Measurements from ENCODE around the gene PLCB2.

Gene PLCB2

GRCh38 chr15:40338921-40339620, 31.3 kb upstream of the PLCB2 start:
- no peak overlapping the region for H3K4me3 ChIP-seq (ENCODE audit: low read depth, low read length)
- no peak for DNase-seq (ENCODE audit: low read depth)
- TF ChIP-seq CTCF (IDR thresholded peaks at IDR 0.05; ENCODE audit: low read depth, low read length) (no peak), MYC (IDR thresholded peaks at IDR 0.05; ENCODE audit: low read depth, low read length) (no peak), POLR2A (IDR thresholded peaks at IDR 0.05; ENCODE audit: extremely low read depth, insufficient read length) (no peak), MAX (IDR thresholded peaks at IDR 0.05; ENCODE audit: low read depth, low read length) (no peak)

GRCh38 chr15:40338041-40338657, 30.4 kb upstream of the PLCB2 start:
- DNase-seq (ENCODE audit: low read depth), result peak; percentile 88
- no peak overlapping the region for H3K4me3 ChIP-seq (ENCODE audit: low read depth, low read length)
- TF ChIP-seq MYC (IDR thresholded peaks at IDR 0.05; ENCODE audit: low read depth, low read length) (peak; percentile 62), POLR2A (IDR thresholded peaks at IDR 0.05; ENCODE audit: extremely low read depth, insufficient read length) (no peak), MAX (IDR thresholded peaks at IDR 0.05; ENCODE audit: low read depth, low read length) (peak; percentile 64; the same call in 1 of the 2 replicates), CTCF (IDR thresholded peaks at IDR 0.05; ENCODE audit: low read depth, low read length) (peak; percentile 91)

GRCh38 chr15:40337597-40337996, 29.9 kb upstream of the PLCB2 start:
- H3K4me3 ChIP-seq (ENCODE audit: low read depth, low read length), result no peak overlapping the region
- TF ChIP-seq CTCF (IDR thresholded peaks at IDR 0.05; ENCODE audit: low read depth, low read length) (no peak), POLR2A (IDR thresholded peaks at IDR 0.05; ENCODE audit: extremely low read depth, insufficient read length) (no peak), MAX (IDR thresholded peaks at IDR 0.05; ENCODE audit: low read depth, low read length) (no peak), MYC (IDR thresholded peaks at IDR 0.05; ENCODE audit: low read depth, low read length) (no peak)
- DNase-seq (ENCODE audit: low read depth), result no peak

- no peak overlapping the region for H3K4me3 ChIP-seq (ENCODE audit: low read depth, low read length)
- DNase-seq (ENCODE audit: low read depth), result peak; percentile 60
Measured at GRCh38 chr15:40336744-40337122, 29.0 kb upstream of the PLCB2 start.

More at GRCh38 chr15:40336744-40337122, 29.0 kb upstream of the PLCB2 start:
- peak; percentile 43 for TF ChIP-seq CTCF (IDR thresholded peaks at IDR 0.05; ENCODE audit: low read depth, low read length)
- TF ChIP-seq MAX (IDR thresholded peaks at IDR 0.05; ENCODE audit: low read depth, low read length), result no peak
